22Rv1 (cell line): ENCODE data around the gene CFAP45.

Source experiments
- CTCF ChIP-seq: fragments of 450-650 bp; IDR thresholded peaks from 2 replicates; pipeline ENCODE4 v1.5.1; 2017; ENCODE audit warnings: mild to moderate bottlenecking
- ZFX ChIP-seq: fragments of 450-650 bp; IDR thresholded peaks from 2 replicates; pipeline ENCODE4 v1.6.1; 2017; ENCODE audit warnings: antibody characterized with exemption, borderline replicate concordance

- TF ChIP-seq CTCF: no peak
- no peak for TF ChIP-seq ZFX
Measured at GRCh38 chr1:159890390-159890789, 9.6 kb downstream of the CFAP45 start.
